Activated naive CD4-positive, alpha-beta T cell treated with anti-CD3 and anti-CD28 coated beads, Interleukin-2, amount 10 ng/mL, durations not matched to agents 7 days and 5 days (primary cell): ENCODE measurements around the gene BICRA.
"Not testable (repeated sequence)": the region's sequence is repeated elsewhere in the genome, so short reads cannot be mapped to it uniquely, and the experiment has no call there.

Experiments used
- CTCF ChIA-PET: fragments of 350-600 bp; sonication (Branson Sonifier 250); formaldehyde crosslinking; loops from one replicate; lab custom pipeline; 2021; ENCODE audit warnings: antibody characterized with exemption; lab: Charles Lee
- DNase-seq: peaks from one replicate; pipeline ENCODE4 v3.0.0-alpha.2; 2020
- H3K27ac Mint-ChIP-seq: one replicate; pipeline ENCODE4 v1.8.0; 2021; ENCODE audit warnings: mild to moderate bottlenecking, moderate library complexity, mixed read lengths
- H3K27me3 Mint-ChIP-seq: one replicate; pipeline ENCODE4 v1.8.0; 2021; ENCODE audit warnings: mild to moderate bottlenecking, mixed read lengths
- H3K36me3 Mint-ChIP-seq: one replicate; pipeline ENCODE4 v1.8.0; 2021; ENCODE audit warnings: mixed read lengths
- H3K4me1 Mint-ChIP-seq: one replicate; pipeline ENCODE4 v1.8.0; 2021; ENCODE audit warnings: mixed read lengths
- H3K4me3 Mint-ChIP-seq: one replicate; pipeline ENCODE4 v1.8.0; 2021; ENCODE audit warnings: mild to moderate bottlenecking, moderate library complexity, mixed read lengths
- H3K9me3 Mint-ChIP-seq: one replicate; pipeline ENCODE4 v1.8.0; 2021; ENCODE audit warnings: mixed read lengths

Gene BICRA

DNA sequence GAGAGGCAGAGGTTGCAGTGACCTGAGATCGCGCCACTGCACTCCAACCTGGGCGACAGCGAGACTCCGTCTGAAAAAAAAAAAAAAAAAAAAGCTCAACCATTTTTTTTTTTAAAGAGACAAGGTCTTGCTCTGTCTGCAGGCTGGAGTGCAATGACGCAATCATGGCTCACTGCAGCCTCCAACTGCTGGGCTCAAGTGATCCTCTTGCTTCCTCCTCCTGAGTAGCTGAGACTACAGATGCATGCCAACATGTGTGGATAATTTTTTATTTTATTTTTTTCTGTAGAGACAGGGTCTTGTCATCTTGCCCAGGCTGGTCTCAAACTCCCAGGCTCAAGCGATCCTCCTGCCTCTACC lies 114.6 kb downstream of the BICRA start:
- Mint-ChIP-seq H3K36me3 (no peaks in the 10 kb centered on the region), H3K4me3 (no peak overlapping the region), H3K9me3 (no peaks in the 10 kb centered on the region), H3K4me1 (peaks cover 4% of the 10 kb centered on the region), H3K27me3 (peaks cover 46% of the 10 kb centered on the region), H3K27ac (no peak overlapping the region)
- CTCF ChIA-PET: interaction anchor here (0.6 to 3.1 kb wide), 7 partner anchors 11 to 423 kb away, joined by 3 to 19 read pairs (median 4); partner anchors contain the start of genes DHX34 and EHD2
- DNase-seq: peak; percentile 40

DNA sequence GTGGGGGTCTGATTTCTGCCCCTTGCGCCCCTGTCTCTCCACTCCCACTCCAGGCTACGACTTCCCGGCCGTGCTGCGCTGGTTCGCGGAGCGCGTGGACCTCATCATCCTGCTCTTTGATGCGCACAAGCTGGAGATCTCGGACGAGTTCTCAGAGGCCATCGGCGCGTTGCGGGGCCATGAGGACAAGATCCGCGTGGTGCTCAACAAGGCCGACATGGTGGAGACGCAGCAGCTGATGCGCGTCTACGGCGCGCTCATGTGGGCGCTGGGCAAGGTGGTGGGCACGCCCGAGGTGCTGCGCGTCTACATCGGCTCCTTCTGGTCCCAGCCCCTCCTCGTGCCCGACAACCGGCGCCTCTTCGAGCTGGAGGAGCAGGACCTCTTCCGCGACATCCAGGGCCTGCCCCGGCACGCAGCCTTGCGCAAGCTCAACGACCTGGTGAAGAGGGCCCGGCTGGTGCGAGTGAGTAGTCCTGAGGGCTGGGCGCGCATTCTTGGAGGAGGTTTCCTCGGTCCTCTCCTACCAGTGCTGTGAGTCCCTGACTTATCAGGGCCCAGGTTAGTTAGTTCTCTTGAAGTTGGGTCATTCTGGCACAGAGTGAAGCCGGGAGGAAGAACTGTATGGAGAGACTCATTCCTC lies 116.9 kb downstream of the BICRA start:
- H3K4me1 Mint-ChIP-seq: peaks cover 22% of the 10 kb centered on the region
- H3K9me3 Mint-ChIP-seq: no peaks in the 10 kb centered on the region
- H3K27me3 Mint-ChIP-seq: peaks cover 70% of the 10 kb centered on the region
- no peak overlapping the region for H3K27ac Mint-ChIP-seq
- DNase-seq: no peak
- no peaks in the 10 kb centered on the region for H3K36me3 Mint-ChIP-seq
- no peak overlapping the region for H3K4me3 Mint-ChIP-seq
- CTCF ChIA-PET: interaction anchor here (1.0 to 2.1 kb wide), 3 partner anchors 11 to 17 kb away, joined by 3 to 9 read pairs (median 4); partner anchors contain the start of gene EHD2

DNA sequence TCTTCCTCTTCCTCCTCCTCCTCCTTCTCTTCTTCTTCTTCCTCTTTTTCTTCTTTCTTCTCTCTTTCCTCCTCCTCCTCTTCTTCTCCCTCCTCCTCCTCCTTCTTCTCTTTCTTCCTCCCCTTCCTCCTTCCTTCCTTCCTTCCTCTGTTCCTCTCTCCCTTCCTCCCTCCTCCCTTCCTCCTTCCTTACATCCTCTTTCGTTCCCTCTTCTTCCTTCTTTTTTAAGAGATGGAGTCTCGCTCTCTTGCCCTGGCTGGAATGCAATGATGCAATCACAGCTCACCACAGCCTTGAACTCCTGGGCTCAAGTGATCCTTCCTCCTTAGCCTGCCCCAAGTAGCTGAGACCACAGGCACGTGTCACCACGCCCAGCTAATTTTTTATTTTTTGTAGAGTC lies 117.5 kb downstream of the BICRA start:
- H3K27me3 Mint-ChIP-seq: peaks cover 72% of the 10 kb centered on the region
- no peak overlapping the region for H3K27ac Mint-ChIP-seq
- CTCF ChIA-PET: interaction anchor here (1.0 to 2.1 kb wide), 2 partner anchors 13 to 17 kb away, joined by 3 to 9 read pairs; partner anchors contain the start of gene EHD2
- H3K9me3 Mint-ChIP-seq: no peaks in the 10 kb centered on the region
- H3K4me1 Mint-ChIP-seq: peaks cover 22% of the 10 kb centered on the region
- no peak overlapping the region for H3K4me3 Mint-ChIP-seq
- no peak for DNase-seq
- H3K36me3 Mint-ChIP-seq: no peaks in the 10 kb centered on the region

GRCh38 chr19:47728295-47728694 lies 119.4 kb downstream of the BICRA start:
- not testable (repeated sequence) for H3K9me3 Mint-ChIP-seq, DNase-seq, H3K27ac Mint-ChIP-seq, H3K4me3 Mint-ChIP-seq, H3K36me3 Mint-ChIP-seq
- H3K4me1 Mint-ChIP-seq: peaks cover 22% of the 10 kb centered on the region
- CTCF ChIA-PET: interaction anchor here (1.4 to 2.1 kb wide), 2 partner anchors 15 to 16 kb away, joined by 8 to 9 read pairs; partner anchors contain the start of gene EHD2
- H3K27me3 Mint-ChIP-seq: peaks cover 63% of the 10 kb centered on the region

GRCh38 chr19:47729468-47729798 lies 120.5 kb downstream of the BICRA start:
- CTCF ChIA-PET: interaction anchor here (1.4 kb wide), 1 partner anchor 17 kb away, joined by 8 read pairs; the partner anchor contains the start of gene EHD2
- no peaks in the 10 kb centered on the region for H3K36me3 Mint-ChIP-seq
- H3K4me1 Mint-ChIP-seq: peaks cover 22% of the 10 kb centered on the region
- H3K27ac Mint-ChIP-seq: peak overlapping the region; percentile 24
- peak; percentile 44 for DNase-seq
- peaks cover 56% of the 10 kb centered on the region for H3K27me3 Mint-ChIP-seq
- no peaks in the 10 kb centered on the region for H3K9me3 Mint-ChIP-seq
- H3K4me3 Mint-ChIP-seq: peak overlapping the region; percentile 65

GRCh38 chr19:47729799-47730520 lies 121.0 kb downstream of the BICRA start:
- Mint-ChIP-seq H3K27ac (no peak overlapping the region), H3K36me3 (no peaks in the 10 kb centered on the region), H3K4me1 (peaks cover 22% of the 10 kb centered on the region), H3K4me3 (peak overlapping the region; percentile 65), H3K9me3 (no peaks in the 10 kb centered on the region), H3K27me3 (peaks cover 51% of the 10 kb centered on the region)
- DNase-seq: peak; percentile 63
- CTCF ChIA-PET: interaction anchor here (1.4 to 2.0 kb wide), 2 partner anchors 17 kb away, joined by 4 to 8 read pairs; partner anchors contain the start of gene EHD2

DNA sequence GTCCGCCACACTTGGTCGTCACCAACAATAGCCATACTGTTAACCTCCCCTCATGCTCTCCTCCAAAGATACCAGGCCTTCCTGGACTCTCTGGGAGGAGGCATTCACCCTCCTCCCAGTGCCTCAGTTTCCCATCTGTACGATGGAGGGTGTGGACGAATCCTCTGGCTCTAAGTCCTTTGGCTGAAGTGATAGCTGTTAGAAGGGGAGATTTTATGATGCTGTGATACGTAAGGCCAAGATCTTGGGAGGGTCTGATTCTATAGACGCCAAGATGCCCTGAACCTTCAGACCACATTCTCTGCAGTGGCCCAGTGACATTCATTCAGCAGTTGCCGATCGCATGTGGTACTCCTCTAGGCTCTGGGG lies 121.6 kb downstream of the BICRA start:
- peaks cover 50% of the 10 kb centered on the region for H3K27me3 Mint-ChIP-seq
- H3K4me3 Mint-ChIP-seq: peak overlapping the region; percentile 65
- peaks cover 22% of the 10 kb centered on the region for H3K4me1 Mint-ChIP-seq
- no peaks in the 10 kb centered on the region for H3K9me3 Mint-ChIP-seq
- no peak for DNase-seq
- H3K36me3 Mint-ChIP-seq: no peaks in the 10 kb centered on the region
- CTCF ChIA-PET: interaction anchor here (2.0 kb wide), 1 partner anchor 18 kb away, joined by 4 read pairs; no protein-coding TSS in a partner anchor
- H3K27ac Mint-ChIP-seq: no peak overlapping the region

GRCh38 chr19:47730910-47731309 lies 122.0 kb downstream of the BICRA start:
- no peak overlapping the region for H3K27ac Mint-ChIP-seq
- H3K4me1 Mint-ChIP-seq: peaks cover 22% of the 10 kb centered on the region
- CTCF ChIA-PET: interaction anchor here (2.0 kb wide), 1 partner anchor 18 kb away, joined by 4 read pairs; no protein-coding TSS in a partner anchor
- no peaks in the 10 kb centered on the region for H3K9me3 Mint-ChIP-seq
- no peak for DNase-seq
- peaks cover 54% of the 10 kb centered on the region for H3K27me3 Mint-ChIP-seq
- H3K4me3 Mint-ChIP-seq: peak overlapping the region; percentile 19
- H3K36me3 Mint-ChIP-seq: no peaks in the 10 kb centered on the region

DNA sequence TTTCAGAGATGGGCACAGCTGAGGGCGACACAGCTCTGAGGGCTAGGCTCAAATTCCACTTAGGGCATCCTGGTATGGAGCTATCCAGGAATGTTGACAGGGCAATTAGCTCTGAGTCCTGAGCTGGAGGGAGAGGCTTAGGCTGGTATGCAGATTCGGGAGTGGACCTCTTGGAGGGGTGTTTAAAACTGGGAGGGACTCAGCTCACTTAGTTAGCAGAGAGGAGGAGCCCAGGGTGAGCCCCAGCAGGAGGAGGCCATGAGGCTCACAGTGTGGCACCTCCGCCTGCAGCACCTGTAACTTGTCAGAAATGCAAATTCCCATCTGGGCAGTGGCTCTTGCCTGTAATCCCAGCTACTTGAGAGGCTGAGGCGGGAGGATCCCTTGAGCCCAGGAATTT lies 126.2 kb downstream of the BICRA start:
- no peak overlapping the region for H3K4me3 Mint-ChIP-seq
- CTCF ChIA-PET: interaction anchor here (0.9 to 2.5 kb wide), 2 partner anchors 8 to 23 kb away, joined by 5 to 10 read pairs; partner anchors contain the start of gene EHD2
- H3K27me3 Mint-ChIP-seq: peaks cover 28% of the 10 kb centered on the region

DNA sequence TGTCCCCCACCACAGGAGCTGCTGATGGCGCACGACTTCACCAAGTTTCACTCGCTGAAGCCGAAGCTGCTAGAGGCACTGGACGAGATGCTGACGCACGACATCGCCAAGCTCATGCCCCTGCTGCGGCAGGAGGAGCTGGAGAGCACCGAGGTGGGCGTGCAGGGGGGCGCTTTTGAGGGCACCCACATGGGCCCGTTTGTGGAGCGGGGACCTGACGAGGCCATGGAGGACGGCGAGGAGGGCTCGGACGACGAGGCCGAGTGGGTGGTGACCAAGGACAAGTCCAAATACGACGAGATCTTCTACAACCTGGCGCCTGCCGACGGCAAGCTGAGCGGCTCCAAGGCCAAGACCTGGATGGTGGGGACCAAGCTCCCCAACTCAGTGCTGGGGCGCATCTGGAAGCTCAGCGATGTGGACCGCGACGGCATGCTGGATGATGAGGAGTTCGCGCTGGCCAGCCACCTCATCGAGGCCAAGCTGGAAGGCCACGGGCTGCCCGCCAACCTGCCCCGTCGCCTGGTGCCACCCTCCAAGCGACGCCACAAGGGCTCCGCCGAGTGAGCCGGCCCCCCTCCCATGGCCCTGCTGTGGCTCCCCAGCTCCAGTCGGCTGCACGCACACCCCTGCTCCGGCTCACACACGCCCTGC lies 132.1 kb downstream of the BICRA start:
- peaks cover 3% of the 10 kb centered on the region for H3K36me3 Mint-ChIP-seq
- H3K27ac Mint-ChIP-seq: no peak overlapping the region
- no peak for DNase-seq
- H3K27me3 Mint-ChIP-seq: peaks cover 26% of the 10 kb centered on the region
- peaks cover 29% of the 10 kb centered on the region for H3K4me1 Mint-ChIP-seq
- H3K9me3 Mint-ChIP-seq: no peaks in the 10 kb centered on the region
- CTCF ChIA-PET: interaction anchor here (0.7 to 4.5 kb wide), 3 partner anchors 28 to 730 kb away, joined by 4 to 36 read pairs (median 4); partner anchors contain the start of gene EHD2
- no peak overlapping the region for H3K4me3 Mint-ChIP-seq

More for the DNA sequence above, 126.2 kb downstream of the BICRA start:
- H3K36me3 Mint-ChIP-seq: no peaks in the 10 kb centered on the region
- H3K27ac Mint-ChIP-seq: no peak overlapping the region
- H3K9me3 Mint-ChIP-seq: no peaks in the 10 kb centered on the region
- peaks cover 5% of the 10 kb centered on the region for H3K4me1 Mint-ChIP-seq
- DNase-seq: no peak

GRCh38 chr19:47741544-47742140 lies 132.7 kb downstream of the BICRA start:
- Mint-ChIP-seq H3K4me1 (peaks cover 31% of the 10 kb centered on the region), H3K36me3 (peaks cover 3% of the 10 kb centered on the region), H3K4me3 (peak overlapping the region; percentile 3), H3K9me3 (no peaks in the 10 kb centered on the region), H3K27me3 (peaks cover 22% of the 10 kb centered on the region), H3K27ac (no peak overlapping the region)
- CTCF ChIA-PET: interaction anchor here (1.2 to 7.9 kb wide), 3 partner anchors 28 to 444 kb away, joined by 4 to 86 read pairs (median 36); partner anchors contain the start of gene EHD2
- DNase-seq: no peak

DNA sequence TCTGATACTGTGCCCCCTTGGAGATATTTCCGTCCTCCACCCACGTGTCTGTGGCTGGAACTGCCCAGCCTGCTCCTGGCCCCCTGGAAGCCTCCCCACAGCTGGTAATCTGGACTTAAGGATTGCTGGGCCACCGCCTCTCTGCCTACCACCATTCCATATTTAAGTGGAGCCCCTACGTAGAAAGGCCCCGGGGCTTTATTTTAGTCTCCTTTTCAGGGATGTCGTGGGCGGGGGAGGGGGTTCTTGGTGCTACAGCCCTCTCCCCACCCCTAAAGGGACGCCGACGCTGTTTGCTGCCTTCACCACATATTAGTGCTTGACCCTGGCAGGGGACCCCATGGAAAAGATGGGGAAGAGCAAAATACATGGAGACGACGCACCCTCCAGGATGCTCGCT lies 133.7 kb downstream of the BICRA start:
- no peak for DNase-seq
- no peak overlapping the region for H3K27ac Mint-ChIP-seq
- CTCF ChIA-PET: interaction anchor here (0.7 to 7.9 kb wide), 5 partner anchors 8 to 43 kb away, joined by 3 to 86 read pairs (median 4); partner anchors contain the start of gene EHD2
- H3K36me3 Mint-ChIP-seq: peaks cover 8% of the 10 kb centered on the region
- H3K4me3 Mint-ChIP-seq: no peak overlapping the region
- peaks cover 38% of the 10 kb centered on the region for H3K4me1 Mint-ChIP-seq
- peaks cover 22% of the 10 kb centered on the region for H3K27me3 Mint-ChIP-seq
- H3K9me3 Mint-ChIP-seq: no peaks in the 10 kb centered on the region
